ENCODE results near the gene MPV17L2.

The MPV17L2 gene

GRCh38 chr19:18202778-18203407 lies 9.9 kb downstream of the MPV17L2 start:
- TF ChIP-seq CTCF (conservative IDR thresholded peaks at IDR 0.05) (no peak; the same call in 1 of the 2 replicates), ZFX (IDR thresholded peaks at IDR 0.05) (no peak)
- H3K27ac ChIP-seq: peak overlapping the region; percentile 86

GRCh38 chr19:18203408-18203862 lies 10.4 kb downstream of the MPV17L2 start:
- H3K27ac ChIP-seq: peak overlapping the region; percentile 86
- TF ChIP-seq CTCF (conservative IDR thresholded peaks at IDR 0.05): no peak
- 0 out of 2 replicates have a peak, but pooled peaks have one; percentile 26 for TF ChIP-seq ZFX (IDR thresholded peaks at IDR 0.05)

- TF ChIP-seq ZFX (IDR thresholded peaks at IDR 0.05): no peak
- TF ChIP-seq CTCF (conservative IDR thresholded peaks at IDR 0.05): no peak
- H3K27ac ChIP-seq: peak within 1 kb of the TSS; percentile 86
Measured at GRCh38 chr19:18203863-18204393, 10.9 kb downstream of the MPV17L2 start, which contains the start of gene RAB3A. Gene RAB3A, minus strand, starts transcription at chr19:18204042. Its CDS starts 1,302 bp downstream, at chr19:18202740.

GRCh38 chr19:18204394-18205199 lies 11.6 kb downstream of the MPV17L2 start:
- peak overlapping the region; percentile 55 for H3K27ac ChIP-seq
- TF ChIP-seq ZFX (IDR thresholded peaks at IDR 0.05) (no peak), CTCF (conservative IDR thresholded peaks at IDR 0.05) (no peak)

- no peak for TF ChIP-seq ZFX (IDR thresholded peaks at IDR 0.05)
- TF ChIP-seq CTCF (conservative IDR thresholded peaks at IDR 0.05): no peak
- peak overlapping the region; percentile 55 for H3K27ac ChIP-seq
Measured at GRCh38 chr19:18205200-18205892, 12.3 kb downstream of the MPV17L2 start.

- TF ChIP-seq CTCF (conservative IDR thresholded peaks at IDR 0.05) (no peak), ZFX (IDR thresholded peaks at IDR 0.05) (no peak)
- no peak overlapping the region for H3K27ac ChIP-seq
Measured at GRCh38 chr19:18206018-18206417, 13.0 kb downstream of the MPV17L2 start.

Measured in C4-2B (cell line).